ENCODE data around the gene PRKN. TPM values are rescaled to one million over a fixed set of nuclear protein-coding genes. Genes with fewer than 3 reads are reported as not detected.

The PRKN gene
- polyA plus RNA-seq, 1 experiment: 0.71 TPM

DNA sequence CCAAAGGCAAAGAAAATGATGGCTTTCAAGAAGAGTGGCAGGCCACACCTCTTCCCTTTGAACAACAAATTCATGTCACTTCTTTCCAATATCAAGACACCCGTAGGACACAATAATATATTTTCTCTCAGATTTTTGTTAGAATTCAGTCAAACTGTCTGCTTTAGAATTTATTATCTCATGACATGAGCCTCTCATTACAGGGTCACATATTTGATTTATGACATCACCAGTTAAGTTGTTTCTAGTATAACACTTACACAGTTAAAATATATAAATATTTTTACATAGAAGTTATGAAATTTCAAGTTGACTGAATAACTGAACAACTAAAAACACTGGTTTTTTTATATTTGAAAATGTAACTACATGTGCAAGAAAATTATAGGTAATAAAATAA, 1133.2 kb downstream of the PRKN start:
- H3K36me3 ChIP-seq (ENCODE audit: control insufficient read depth, insufficient read depth, low read length): no peaks in the 10 kb centered on the region
- H3K4me3 ChIP-seq (ENCODE audit: low read depth, low read length): no peak overlapping the region
- ChIA-PET POLR2A (no interaction called here), CTCF (no interaction called here)
- no peaks in the 10 kb centered on the region for H3K27me3 ChIP-seq (ENCODE audit: control insufficient read depth, insufficient read depth, low read length)
- no peak for DNase-seq (ENCODE audit: low read depth)
- TF ChIP-seq, protein P1, sequence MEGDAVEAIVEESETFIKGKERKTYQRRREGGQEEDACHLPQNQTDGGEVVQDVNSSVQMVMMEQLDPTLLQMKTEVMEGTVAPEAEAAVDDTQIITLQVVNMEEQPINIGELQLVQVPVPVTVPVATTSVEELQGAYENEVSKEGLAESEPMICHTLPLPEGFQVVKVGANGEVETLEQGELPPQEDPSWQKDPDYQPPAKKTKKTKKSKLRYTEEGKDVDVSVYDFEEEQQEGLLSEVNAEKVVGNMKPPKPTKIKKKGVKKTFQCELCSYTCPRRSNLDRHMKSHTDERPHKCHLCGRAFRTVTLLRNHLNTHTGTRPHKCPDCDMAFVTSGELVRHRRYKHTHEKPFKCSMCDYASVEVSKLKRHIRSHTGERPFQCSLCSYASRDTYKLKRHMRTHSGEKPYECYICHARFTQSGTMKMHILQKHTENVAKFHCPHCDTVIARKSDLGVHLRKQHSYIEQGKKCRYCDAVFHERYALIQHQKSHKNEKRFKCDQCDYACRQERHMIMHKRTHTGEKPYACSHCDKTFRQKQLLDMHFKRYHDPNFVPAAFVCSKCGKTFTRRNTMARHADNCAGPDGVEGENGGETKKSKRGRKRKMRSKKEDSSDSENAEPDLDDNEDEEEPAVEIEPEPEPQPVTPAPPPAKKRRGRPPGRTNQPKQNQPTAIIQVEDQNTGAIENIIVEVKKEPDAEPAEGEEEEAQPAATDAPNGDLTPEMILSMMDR (IDR thresholded peaks at IDR 0.05; ENCODE audit: insufficient read depth, low read depth, low read length): no peak

DNA sequence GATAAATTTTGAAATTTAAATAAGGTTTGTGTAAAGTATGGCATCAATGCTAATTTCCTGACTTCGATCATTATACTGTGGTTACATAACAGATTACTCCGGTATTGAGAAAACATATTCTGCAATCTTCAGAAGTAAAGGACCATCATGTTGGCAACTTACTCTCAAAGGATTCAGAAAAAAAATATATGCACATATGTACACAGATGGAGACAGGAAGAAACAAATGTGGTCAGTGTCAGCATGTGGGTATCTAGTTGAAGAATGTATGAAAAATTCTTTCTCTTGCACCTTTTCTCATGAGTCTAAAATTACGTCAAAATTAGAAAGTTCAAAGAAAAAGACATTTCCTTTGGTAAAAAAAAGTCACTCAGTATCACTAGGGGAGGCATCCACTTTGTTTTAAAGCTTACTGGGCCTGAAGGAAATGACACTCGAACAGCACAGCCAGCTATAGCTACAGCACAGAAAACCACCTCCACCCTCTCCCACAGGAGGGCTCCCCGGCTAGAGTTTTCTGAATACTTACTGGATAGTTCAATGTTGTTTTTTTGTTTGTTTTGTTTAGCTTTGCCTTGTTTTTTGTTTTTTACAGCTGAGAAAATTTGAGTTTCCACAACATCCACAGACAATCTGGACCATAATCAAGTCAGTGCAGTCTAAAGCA, 1136.5 kb downstream of the PRKN start:
- ChIA-PET POLR2A (no interaction called here), CTCF (no interaction called here)
- Histone ChIP-seq H3K4me3 (ENCODE audit: low read depth, low read length) (no peak overlapping the region), H3K36me3 (ENCODE audit: control insufficient read depth, insufficient read depth, low read length) (no peaks in the 10 kb centered on the region), H3K27me3 (ENCODE audit: control insufficient read depth, insufficient read depth, low read length) (no peaks in the 10 kb centered on the region)
- no peak for DNase-seq (ENCODE audit: low read depth)
- TF ChIP-seq, protein P1 (IDR thresholded peaks at IDR 0.05; ENCODE audit: insufficient read depth, low read depth, low read length): no peak

DNA sequence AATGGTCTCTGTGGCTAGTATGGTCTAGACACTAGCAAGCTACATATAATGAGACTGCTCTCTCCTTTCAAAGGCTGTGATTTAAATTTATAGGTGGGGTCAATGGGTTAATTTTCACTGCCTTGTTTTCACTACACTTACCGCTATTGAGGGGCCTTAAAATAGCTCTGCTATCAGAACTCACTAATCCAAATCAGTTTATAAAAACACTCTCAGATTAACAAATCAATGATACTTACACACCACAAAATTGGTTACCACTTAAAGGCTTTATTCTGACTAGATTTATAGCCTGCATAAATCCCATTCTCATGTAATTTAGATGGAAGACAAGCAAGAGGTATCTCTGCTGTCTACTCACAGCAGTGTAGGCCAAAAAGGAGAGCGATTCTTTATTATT, 1140.7 kb downstream of the PRKN start:
- TF ChIP-seq, protein P1 (IDR thresholded peaks at IDR 0.05; ENCODE audit: insufficient read depth, low read depth, low read length): no peak
- no peak for DNase-seq (ENCODE audit: low read depth)
- ChIA-PET POLR2A (no interaction called here), CTCF (no interaction called here)
- Histone ChIP-seq H3K36me3 (ENCODE audit: control insufficient read depth, insufficient read depth, low read length) (no peaks in the 10 kb centered on the region), H3K4me3 (ENCODE audit: low read depth, low read length) (no peak overlapping the region), H3K27me3 (ENCODE audit: control insufficient read depth, insufficient read depth, low read length) (no peaks in the 10 kb centered on the region)

DNA sequence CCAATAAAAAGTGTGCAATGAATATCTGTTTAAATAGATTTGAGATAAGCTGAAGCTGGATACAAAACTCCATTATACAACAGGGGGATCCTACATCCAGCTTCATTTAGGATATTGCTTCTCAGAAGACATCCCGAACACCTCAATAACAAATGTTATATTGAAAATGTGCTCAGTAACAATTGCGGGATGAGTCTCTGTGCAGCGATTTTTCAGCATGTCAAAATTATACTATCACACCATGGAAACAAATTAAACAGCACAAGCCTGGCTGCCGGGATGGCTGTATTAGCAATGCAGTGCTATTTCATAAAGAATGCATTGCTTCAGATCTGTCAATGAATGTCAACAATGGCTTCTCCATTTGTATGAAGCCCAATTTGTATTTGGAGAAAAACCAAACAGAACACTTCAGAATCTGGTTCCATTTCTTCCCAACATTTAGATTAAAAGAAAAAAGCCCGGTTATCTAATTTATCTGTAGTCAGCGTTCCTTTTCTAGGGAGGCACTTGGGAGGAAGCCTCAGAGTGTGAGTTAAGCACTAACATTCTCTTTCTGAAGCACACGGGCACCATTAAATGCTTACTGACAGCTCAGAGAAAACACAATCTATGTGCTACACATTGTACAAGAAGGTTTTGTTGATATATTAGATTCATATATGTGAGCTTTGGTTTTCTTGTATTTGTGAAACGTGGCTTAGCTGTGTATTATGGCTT, 1142.8 kb downstream of the PRKN start:
- H3K36me3 ChIP-seq (ENCODE audit: control insufficient read depth, insufficient read depth, low read length): no peaks in the 10 kb centered on the region
- no peaks in the 10 kb centered on the region for H3K27me3 ChIP-seq (ENCODE audit: control insufficient read depth, insufficient read depth, low read length)
- DNase-seq (ENCODE audit: low read depth): no peak
- CTCF ChIA-PET: no interaction called here
- no peak overlapping the region for H3K4me3 ChIP-seq (ENCODE audit: low read depth, low read length)
- POLR2A ChIA-PET: no interaction called here
- TF ChIP-seq, protein P1 (IDR thresholded peaks at IDR 0.05; ENCODE audit: insufficient read depth, low read depth, low read length): no peak

DNA sequence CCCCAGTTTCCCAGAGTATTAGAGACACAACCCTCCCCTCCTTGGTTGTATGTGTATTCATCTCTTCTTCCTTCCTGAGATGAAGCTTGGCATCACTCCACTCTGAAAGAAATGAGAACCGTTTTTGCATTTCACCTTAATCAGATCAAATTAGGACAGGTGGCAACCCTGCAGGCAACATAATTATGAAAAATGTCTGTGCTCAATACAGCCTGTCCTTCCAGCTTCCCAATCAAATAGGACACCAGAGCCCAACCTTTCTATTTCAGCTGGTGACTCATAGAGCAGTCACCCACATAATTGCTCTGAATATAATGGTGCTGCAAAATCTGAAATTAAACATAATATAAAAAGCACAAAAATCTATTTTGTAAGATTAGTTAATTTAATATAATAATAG, 1143.5 kb downstream of the PRKN start:
- Histone ChIP-seq H3K36me3 (ENCODE audit: control insufficient read depth, insufficient read depth, low read length) (no peaks in the 10 kb centered on the region), H3K27me3 (ENCODE audit: control insufficient read depth, insufficient read depth, low read length) (no peaks in the 10 kb centered on the region), H3K4me3 (ENCODE audit: low read depth, low read length) (no peak overlapping the region)
- ChIA-PET CTCF (no interaction called here), POLR2A (no interaction called here)
- TF ChIP-seq, protein P1 (IDR thresholded peaks at IDR 0.05; ENCODE audit: insufficient read depth, low read depth, low read length): no peak
- no peak for DNase-seq (ENCODE audit: low read depth)
